GM23338 (cell line): ENCODE measurements around the gene KCTD21. TPM values are rescaled to one million over a fixed set of nuclear protein-coding genes. Genes with fewer than 3 reads are reported as not detected.

Source experiments
- CREB1 ChIP-seq: fragments of 250-450 bp; sonication (Bioruptor Pico); IDR thresholded peaks from 2 replicates; pipeline ENCODE4 v1.5.0; 2020; ENCODE audit warnings: low read depth, mild to moderate bottlenecking, moderate library complexity
- CTCF ChIP-seq, 2 experiments: fragments of 200-600 bp in 1 of 2; sonication (generic) in 1 of 2; conservative IDR thresholded peaks; 2 replicates each; pipeline versions ENCODE4 v1.5.1 to v1.6.1; 2016 to 2017; ENCODE audit warnings: antibody characterized with exemption in 2 of 2, low read depth in 2 of 2, mild to moderate bottlenecking in 2 of 2, moderate library complexity in 1 of 2
- ETS1 ChIP-seq: IDR thresholded peaks from 2 replicates; pipeline ENCODE4 v1.6.1; 2016; ENCODE audit warnings: antibody characterized with exemption
- EZH2 ChIP-seq: fragments of 200-600 bp; sonication (generic); IDR thresholded peaks from one replicate; pipeline ENCODE4 v1.8.0; 2017; ENCODE audit warnings: antibody characterized with exemption, mild to moderate bottlenecking, low read depth; ENCODE audit not compliant: unreplicated experiment
- NANOG ChIP-seq: IDR thresholded peaks from 2 replicates; pipeline ENCODE4 v1.6.1; 2016; ENCODE audit warnings: antibody characterized with exemption, borderline replicate concordance
- POLR2AphosphoS5 ChIP-seq: IDR thresholded peaks from 2 replicates; pipeline ENCODE4 v1.6.1; 2016; ENCODE audit warnings: antibody characterized with exemption, low read depth
- ZNF114 ChIP-seq: fragments of 250-450 bp; sonication (Bioruptor Pico); IDR thresholded peaks from 2 replicates; pipeline ENCODE4 v1.5.0; 2020; ENCODE audit warnings: mild to moderate bottlenecking, moderate library complexity
- ZNF331 ChIP-seq: fragments of 250-450 bp; sonication (Bioruptor Pico); IDR thresholded peaks from 2 replicates; pipeline ENCODE4 v1.5.0; 2020; ENCODE audit warnings: low read depth, mild to moderate bottlenecking, moderate library complexity
- ZNF462 ChIP-seq: fragments of 250-450 bp; sonication (Bioruptor Pico); IDR thresholded peaks from 2 replicates; pipeline ENCODE4 v1.5.0; 2020; ENCODE audit warnings: mild to moderate bottlenecking, moderate library complexity
- polyA plus RNA-seq: library from polyadenylated mRNA; unstranded; fragments of >200 nt; fragmentation: Nextera tagmentation; extraction: Ambion mirVana; gene quantifications from 2 replicates; pipeline ENCODE4 v1.2.1, GENCODE V29; 2016
- total RNA-seq: library from RNA; depleted of rRNA; stranded (reverse); fragments of >200 nt; shearing (Covaris generic); gene quantifications from 2 replicates; pipeline ENCODE4 v1.2.3, GENCODE V29; 2014

KCTD21 gene
- total and polyA plus RNA-seq, 2 experiments from 2014 or later, result 1.0 to 3.7 TPM

- TF ChIP-seq ZNF462 (no peak), EZH2 (no peak), ETS1 (no peak), ZNF114 (CRISPR knock-in tag) (no peak), NANOG (no peak), CREB1 (no peak), ZNF331 (CRISPR knock-in tag) (no peak), CTCF (conservative IDR thresholded peaks at IDR 0.05; ENCODE audit: low read depth in 2 of 2) (no peak), POLR2AphosphoS5 (no peak)
Measured at GRCh38 chr11:78226684-78227680, 38.6 kb upstream of the KCTD21 start (continued).
